NCI-H2107 treated with DMSO at 0.1 percent for 48 hours (cell line): ENCODE results near the gene CBFA2T3.

ENCODE experiments used
- DNase-seq: peaks from one replicate; lab custom pipeline; 2025; ENCODE audit not compliant: unreplicated experiment; lab: John Stamatoyannopoulos, UW

Gene CBFA2T3

DNA sequence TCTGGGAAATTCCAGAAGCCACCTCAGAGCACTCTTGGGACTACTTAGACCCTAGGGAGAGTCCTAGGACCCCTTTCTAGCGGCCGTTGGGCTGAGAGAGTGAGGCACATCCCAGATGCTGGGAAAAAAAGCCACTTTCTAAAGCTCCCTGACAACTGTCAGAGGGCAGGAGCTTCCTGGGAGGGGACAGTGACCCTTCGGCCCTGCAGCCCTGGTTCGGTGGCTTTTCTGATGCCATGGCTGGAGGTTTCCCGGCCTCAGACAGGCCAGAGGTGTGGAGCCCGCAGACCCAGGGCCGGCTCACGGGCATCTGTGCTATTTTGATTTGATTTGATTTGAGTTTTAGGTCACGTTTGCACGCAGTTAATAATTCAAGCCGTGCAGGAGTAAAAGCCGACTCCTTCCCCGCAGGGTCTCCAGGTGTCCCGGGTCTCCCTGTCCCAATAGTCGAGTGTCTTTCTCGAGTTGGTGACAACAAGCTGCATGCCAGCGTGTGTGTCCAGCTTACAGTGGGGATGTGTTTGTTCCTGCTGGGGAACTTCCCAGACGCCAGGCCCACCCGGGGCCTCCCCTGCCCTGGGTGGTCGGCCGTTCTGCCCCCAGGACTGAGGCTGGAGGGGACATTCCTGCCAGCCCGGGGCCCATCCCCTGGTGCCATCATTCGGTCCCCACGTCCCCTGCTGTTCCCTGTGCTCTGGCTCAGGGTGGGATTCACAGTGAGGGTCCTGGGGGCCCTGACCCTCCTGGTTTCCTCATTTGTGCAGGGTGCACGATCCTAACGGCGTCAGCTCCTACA, 1.0 kb upstream of the CBFA2T3 start:
- no peak for DNase-seq

DNA sequence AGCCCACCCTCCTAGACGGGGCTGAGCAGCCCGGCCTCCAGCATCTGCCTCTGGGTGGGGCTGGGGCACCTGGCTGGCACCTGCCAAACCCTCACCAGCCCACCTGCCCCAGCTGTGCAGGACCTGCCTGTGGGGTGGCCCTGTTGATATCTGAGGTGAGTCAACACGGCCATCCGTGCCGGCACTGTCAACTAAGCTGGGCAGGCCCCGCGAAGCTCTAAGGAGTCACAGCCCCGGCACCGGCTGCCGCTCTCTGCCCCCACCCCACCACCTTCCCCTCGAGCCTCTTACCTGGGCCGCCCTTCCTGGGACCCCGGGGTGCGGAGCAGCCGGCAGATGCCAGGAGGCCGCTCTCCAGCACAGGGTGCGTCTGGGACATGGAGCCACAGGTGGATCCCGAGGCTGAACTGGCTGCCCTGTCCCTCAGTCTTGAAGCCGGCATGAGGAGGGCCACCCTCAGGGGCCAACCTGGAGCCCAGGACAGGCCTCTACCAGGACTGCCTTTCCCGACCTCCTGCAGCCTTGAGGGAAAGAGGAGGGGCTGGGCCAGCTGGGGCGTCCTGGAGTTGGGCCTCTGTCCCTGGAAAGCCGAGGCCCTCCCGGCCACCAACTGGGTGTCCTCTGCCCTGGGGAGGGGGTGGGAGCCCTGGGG, 515 bp downstream of the CBFA2T3 start:
- DNase-seq = no peak

DNA sequence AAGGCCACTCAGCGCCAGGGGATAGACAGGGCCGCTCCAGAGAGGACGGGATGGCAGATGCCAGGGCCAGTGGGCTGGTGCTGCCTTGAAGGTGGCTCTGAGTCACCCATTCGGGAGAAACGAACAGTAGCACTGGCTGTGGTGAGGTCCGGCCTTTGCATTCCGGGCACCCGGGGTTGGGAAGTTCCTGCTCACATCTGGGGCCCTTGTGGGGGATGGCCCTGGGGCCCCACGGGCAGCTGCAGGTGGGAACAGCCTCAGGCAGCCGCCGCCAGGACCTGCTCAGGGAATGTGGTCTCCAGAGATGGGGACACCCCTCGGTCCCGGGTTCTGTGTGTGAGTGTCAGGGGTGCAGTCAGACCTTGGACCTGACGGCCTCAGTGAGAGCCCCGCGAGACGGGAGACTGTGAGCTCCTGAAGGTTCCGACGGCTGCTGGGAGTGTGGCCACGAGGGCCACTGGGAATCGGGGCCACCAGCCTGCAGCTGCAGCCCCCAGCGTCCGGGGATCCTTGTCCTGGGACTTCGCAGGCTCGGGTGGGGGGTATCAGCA, 1.4 kb downstream of the CBFA2T3 start:
- DNase-seq = no peak

DNA sequence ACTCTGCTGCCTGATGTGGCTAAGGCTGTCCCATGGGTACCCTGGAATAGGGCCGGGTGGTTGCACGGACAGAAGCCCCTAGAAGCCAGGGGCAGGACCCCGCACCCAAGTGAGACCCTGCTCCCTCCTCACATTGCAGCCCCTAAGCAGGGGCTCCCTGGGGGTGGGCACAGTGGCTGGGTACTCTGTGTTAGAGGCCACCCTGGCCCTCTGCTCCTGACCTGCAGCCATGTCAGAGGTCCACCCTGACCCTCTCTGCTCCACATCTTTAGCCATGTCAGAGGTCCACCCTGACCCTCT, 2.1 kb downstream of the CBFA2T3 start:
- no peak for DNase-seq

DNA sequence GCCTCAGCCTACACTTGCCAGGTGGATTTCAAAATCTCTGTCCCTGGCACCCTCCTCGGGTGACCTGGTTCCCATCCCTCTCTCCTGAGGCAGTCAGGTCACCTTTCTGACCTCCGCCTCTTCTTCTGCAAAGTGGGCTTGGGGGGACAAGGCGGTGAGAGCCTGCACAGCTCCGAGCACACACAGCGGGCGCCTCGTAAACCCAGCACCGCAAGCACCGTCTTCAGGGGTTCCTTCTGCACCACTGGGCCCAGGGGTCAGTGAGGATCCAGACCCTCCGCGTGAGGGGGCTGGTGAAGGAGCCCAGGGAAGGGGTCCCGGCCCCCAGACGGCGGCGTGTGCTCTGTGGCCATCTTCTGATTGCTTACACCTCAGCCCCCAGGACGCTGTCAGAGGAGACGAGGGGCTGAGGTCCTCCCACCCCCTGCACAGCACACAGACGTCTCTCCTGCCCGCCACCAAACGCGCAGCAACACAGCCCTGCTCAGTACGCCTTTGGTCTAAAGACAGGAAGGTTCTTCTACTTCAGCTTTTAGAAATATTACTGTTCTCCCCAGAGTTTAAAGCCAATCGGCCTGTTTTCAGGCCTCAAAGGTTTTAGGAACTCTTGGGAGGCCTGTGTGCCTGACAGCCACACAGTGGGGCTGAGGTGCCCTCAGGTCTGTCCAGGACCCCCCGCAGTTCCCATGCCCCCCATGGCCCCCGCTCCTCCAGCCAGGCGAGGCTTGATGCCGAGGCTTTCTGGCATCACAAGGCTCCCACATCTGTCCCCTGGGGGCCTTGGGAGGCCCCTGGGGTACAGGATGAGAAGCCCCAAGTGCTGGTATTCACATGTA, 2.7 kb downstream of the CBFA2T3 start:
- DNase-seq = no peak

DNA sequence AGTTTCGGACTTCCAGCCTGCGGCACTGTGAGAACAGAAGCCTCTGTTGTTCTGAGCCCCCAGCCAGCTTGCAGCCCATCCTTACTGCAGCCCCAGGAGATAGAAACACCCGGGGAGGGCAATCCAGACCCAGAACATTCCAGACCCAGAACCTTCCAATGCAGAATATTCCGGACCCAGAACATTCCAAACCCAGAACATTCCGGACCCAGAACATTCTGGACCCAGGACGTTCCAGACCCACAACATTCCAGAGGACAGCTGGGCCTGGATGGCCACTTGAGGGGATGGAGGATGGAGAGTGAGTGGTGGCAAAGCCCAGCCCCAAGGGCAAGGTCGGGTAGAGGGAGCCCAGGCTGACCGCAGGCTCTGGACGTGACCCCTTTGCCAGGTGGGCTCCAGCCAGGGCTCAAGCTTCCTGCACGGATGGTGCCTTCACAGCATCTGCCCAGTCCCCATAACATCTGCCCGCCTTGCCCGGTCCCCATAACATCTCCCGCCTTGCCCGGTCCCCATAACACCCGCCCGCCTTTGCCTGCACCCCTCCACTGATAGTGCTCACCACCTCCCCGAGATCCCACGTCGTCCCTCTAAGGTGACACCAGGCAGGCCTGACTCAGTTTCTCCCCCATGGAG, 3.5 kb downstream of the CBFA2T3 start:
- DNase-seq = no peak

DNA sequence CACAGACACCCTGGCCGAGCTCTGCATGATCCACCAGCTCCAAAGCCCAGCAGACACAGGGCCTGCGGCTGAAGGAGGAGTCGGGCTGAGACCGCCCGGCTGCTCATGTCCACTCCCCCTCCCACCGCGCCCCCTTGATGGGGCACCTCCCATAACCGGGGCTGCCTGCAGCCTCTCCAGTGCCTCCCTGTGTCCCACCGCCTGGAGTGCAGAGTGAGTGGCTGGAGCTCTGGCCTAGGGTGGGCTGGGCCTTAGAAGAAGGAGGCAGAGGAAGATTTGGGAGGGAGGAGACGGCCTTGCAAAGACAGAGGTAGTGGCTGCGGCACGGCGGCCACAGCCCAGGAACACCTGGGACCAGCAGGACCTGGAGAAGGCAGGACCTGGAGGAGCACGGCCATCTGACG, 4.0 kb downstream of the CBFA2T3 start:
- no peak for DNase-seq

DNA sequence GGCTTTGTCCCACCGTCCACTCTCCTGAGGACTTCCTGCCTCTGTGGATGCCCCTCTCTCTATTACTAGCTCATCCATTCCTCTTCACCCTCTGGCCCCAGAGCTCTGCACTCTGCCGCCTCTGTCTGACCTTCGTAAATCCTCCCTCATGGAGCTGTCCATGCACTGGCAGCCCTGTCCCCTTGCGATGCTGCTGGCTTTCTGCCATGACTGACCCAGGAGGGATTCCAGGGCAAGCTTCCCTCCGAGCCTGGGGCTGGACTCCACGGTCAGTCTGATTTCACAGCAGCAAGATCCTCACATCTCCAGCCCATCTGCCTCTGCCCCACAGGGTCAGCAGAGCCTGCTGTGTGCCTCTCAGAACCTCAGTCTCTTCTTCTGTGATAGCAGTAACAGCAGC, 4.7 kb downstream of the CBFA2T3 start:
- DNase-seq = no peak

DNA sequence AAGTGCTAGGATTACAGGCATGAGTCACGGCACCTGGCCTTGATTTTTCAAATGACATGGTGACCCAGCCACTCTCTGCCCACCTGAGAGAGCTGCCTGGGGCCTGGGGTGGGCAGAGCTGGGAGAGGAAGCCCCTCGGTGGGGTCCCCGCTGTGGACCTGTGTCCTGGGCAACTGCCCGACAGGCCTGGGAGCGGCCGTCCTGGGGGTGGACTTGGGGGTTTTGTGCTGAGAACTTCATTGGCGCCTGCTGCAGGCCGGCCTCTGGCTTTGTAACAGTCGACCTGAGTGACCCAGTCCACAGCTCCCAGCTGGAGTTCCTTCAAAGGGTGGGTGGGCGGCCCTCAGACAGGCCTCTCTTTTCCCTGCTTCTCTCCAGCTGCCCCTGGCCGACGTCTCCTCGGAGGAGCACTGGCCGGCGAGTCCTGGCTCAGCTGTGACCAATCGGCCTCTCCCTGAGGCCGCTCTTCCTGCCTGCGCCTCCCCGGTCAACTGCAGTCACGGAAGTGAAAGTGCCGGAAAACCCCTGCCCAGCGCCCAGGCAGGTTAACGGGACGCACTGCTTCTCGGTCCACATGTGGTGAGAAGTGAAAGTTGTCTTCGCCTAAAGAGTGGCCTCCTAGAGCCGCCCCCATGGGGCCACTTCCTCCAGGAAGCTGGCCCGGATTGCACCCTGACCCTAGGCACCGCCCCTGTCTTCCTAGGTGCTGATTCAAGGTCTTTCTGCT, 5.5 kb downstream of the CBFA2T3 start:
- DNase-seq = no peak

DNA sequence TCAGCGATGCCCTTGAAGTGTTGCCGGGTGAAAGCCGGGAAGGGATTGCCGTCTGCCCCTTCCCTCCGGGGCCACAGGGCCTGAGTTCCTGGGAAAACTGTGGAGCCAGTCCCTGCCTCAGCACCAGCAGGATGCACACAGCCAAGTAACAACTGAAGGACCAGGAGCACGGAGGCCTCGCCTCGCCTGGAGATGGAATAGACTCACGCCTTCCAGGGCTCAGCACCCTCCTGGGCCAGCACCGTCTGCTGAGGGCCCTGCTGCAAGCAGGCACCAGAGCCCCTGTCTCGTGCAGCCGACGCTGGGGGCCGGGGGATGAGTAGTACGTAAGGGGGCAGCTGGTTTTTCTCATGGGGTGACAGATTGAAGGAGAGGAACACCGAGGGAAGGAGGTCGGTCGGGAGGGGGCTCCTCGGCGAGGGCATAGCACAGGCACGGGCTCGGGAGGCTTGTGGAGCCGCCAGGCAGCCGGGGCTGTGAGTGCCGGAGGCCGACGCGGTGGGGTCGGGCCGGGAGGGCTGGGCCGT, 6.4 kb downstream of the CBFA2T3 start:
- DNase-seq = no peak

DNA sequence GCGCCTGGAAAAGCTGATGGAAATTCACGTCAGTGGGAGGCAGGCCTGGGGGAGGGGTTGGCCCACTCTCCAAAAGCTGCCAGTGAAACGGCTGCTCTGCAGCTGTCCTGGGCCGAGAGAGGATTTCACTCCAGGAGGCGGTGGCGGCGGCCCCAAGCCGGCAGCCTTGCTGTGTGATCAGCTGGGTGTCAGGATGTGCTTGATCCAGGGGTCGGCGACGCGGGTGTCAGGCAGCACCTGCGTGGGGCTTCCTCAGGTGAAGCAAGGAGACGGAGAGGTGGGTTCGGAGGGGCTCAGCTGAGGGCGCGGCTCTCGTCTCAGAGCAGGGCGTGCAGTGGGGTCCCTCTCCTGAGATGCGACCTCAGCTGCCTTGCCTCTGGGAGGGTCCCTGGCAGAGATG, 7.0 kb downstream of the CBFA2T3 start:
- DNase-seq = no peak

DNA sequence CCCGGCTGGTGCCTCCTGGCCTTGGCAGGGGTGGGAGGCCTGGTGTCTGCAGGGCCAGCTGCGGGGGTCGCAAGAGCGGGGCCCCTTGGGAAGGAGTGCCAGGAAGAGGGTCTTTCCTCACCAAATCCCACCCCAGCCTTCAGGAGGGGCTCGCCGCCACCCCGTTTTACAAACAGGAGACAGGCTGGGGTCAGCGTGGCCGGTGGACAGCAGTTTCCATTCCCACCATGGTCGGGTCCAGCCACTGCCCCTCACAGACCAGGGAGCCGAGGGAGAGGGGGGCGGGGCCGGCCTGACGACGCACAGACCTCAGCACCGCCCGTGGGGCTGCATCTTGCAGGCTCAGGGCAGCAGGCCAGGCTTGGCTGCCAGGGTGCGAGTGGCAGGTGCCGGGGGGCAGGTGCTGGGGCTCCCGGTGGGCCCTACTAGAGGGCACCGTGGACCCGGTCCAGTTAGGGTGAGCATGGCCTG, 7.6 kb downstream of the CBFA2T3 start:
- no peak for DNase-seq

DNA sequence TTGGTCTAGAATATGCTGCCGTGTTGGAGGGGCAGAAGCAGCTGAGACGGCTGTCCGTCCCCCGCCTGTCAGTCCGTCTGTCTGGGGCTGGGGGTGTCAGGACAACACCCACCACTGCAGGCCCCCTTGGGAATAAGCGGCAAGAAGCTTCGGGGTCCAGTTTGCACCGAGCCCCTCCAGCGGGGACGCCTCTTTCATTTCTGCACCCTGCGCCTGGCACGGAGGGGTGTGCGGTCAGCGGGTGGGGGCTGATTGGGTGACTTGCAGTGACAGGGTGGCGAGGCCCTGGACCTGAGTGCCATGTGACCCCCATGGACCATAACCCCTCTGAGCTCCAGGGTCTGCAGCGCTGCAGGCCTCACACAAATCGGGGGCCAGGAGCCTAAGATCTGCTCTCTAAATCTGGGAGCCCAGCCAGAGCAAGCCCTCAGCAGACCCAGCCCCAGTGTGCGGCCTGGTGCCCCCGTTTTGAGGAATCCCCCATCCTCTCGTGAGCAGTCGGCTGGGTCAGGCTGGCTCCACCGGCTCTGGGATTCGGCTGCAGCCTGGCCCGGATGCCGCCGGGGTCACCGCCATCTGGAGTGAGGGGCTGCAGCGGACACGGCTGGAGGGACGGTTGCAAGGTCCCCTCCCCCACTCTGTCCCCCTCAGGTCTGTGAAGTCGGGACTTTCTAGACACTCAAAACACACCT, 8.3 kb downstream of the CBFA2T3 start:
- DNase-seq = no peak

DNA sequence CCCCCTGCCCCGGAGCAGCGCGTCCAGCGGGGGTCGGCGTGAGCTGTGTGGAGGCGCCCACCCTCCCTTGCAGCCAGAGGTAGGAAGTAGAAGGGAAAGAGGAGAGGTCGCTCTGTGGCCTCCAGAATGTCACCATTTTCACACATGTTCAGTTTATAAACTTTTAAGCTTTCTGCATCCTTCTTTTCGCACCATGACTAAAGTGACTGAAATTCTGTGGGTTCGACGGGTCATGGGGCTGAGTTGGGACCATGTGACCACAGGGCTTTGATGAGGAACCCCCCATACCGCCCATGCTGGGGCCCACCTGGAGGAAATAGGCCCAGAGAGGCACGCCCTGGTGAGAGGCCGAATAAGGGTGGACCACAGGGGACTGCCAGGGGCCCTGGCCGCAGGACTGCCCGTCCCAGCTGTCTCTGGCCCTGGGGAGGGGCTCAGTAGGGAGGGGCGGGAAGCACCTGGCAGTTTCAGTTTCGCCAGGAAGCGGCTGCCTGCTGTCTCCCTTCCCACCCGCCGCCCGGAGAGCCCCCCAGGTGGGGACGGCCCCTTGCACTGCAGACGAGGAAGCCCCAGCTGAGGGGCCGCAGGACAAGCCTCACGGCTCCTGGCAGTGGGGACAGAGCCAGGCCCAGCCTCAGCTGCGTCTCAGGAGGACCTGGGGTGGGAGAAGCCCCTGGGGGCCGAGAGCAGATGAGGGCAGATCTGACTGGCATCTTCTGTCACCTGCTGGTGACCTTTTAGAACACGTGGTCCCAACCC, 9.0 kb downstream of the CBFA2T3 start:
- DNase-seq = no peak

DNA sequence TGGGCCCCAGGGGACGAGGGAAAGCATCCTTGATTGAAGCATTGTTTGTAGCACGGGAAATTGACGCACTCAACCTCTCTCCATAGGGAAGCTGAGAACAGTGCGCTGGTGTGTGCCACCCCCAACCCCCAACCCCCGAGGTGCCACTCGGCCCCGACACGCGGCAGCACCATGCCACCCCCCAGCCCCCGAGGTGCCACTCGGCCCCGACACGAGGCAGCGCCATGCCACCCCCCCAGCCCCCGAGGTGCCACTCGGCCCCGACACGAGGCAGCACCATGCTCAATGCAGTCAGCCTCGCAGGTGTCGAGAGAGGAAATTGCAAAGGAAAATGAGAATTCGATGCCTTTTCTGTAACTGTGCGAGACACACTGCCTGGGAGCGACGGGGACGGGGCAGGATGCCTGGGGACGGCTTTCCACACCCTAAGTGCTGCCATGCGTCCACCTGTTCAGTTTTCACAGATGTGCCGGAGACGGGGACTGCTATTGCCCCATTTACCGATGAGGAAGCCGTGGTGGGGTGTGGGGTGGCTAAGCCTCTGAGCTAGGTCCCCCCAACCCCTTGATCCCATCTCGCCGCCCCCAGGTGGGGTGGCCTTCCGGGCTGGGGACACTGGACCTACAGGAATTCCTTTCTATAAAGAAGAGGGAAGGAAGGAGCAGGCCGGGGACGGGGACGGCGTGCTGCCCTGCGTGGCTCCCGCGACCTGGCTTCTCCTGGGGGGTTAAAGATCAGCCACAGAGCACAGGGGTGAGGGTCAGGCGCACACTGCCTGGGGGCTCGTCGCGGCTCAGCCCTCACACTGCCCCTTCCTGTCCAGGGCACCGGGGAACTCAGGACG, 9.8 kb downstream of the CBFA2T3 start:
- DNase-seq = no peak

DNA sequence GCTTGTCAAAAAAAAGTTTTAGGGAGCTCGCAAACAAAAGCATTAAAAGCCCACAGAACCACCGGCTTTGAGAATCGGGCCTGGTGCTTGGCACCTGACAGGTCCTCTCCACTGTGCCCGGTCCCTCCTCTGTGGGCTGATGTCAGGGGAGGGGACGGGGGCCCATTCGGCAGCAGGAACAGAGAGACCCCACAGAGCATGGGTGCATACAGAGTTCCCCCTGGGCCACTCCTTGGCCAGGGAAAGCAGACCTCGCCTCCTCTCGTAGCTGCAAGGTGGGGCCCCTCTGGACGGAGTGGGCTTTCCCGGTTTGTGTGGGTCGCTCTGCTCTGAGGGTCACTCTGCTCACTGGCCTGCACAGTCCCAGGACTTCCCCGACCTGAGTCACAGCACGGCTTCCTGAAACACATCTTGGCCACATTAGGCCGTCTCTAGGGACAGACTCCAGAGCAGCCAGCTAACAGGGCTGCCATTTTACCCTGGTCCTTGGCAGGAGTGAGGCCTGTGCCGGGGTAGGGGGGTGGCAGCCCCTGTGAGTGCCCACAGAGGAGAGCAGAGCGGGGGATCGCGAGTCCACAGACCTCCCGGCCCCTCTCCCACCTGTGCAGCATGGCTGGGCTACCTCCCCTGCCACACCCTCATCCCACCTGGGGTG, 11.1 kb downstream of the CBFA2T3 start:
- DNase-seq = no peak

DNA sequence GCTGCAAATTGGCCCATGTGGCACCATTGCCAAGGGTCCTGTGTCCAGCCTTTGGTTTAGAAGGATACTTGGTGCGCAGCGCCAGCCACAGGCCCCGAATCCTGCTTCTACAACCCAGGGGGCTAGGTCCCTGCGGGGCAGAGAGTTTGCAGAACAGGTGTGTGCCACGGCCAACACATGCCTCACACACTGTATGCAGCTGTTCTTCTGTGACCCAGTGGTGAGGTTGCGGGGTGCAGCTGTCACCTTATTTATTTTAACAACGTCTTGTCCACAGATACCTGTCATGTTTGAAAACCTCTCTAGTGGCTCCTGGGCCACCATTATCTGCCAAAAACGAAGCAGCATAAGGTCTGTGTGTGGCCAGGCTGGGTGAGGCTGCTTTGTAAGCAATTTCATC, 11.6 kb downstream of the CBFA2T3 start:
- DNase-seq = no peak

DNA sequence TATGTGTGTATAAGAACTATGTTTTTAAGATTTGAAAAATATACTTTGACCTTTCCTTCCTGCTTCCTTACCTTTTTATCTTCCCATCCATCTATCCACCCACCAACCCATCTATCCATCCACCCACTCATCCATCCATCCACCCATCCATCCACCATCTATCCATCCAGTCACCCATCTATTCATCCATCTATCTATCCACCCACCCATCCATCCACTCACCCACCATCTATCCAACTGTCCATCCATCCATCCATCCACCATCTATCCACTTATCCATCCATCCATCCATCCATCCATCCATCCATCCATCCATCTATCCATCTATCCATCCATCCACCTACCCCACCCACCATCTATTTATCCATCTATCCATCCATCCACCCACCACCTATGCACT, 12.4 kb downstream of the CBFA2T3 start:
- DNase-seq = no peak
